H1 (cell line): Measurements from ENCODE around the gene COL4A4. TPM values are rescaled to one million over a fixed set of nuclear protein-coding genes. Genes with fewer than 3 reads are reported as not detected.

Experiments used
- CTCF ChIA-PET: fragments of 300-600 bp; sonication (Branson Sonifier 250); formaldehyde crosslinking; loops from one replicate; lab custom pipeline; 2021; ENCODE audit not compliant: partially characterized antibody; lab: Charles Lee
- POLR2A ChIA-PET: fragments of 300-600 bp; sonication (Branson Sonifier 250); formaldehyde crosslinking; loops from one replicate; lab custom pipeline; 2021; ENCODE audit warnings: inconsistent platforms; ENCODE audit not compliant: partially characterized antibody; lab: Charles Lee
- DNase-seq, 2 experiments: peaks; one replicate each; pipeline versions ENCODE4 v3.0.0 to v3.0.0-alpha.2; 2010 to 2022; ENCODE audit warnings: low spot score in 2 of 2, low read depth in 1 of 2, mixed read lengths in 1 of 2
- FAIRE-seq: peaks from 2 replicates; lab custom pipeline; 2011; peaks lifted over from hg19 to GRCh38; lab: Jason Lieb, UNC
- H2AFZ ChIP-seq: 2 replicates; pipeline ENCODE4 v1.8.1; 2012; ENCODE audit warnings: low read length, inconsistent platforms
- H2AK5ac ChIP-seq: 2 replicates; pipeline ENCODE4 v1.6.1; 2013; ENCODE audit warnings: low read depth, low read length
- H2BK120ac ChIP-seq: replicated peaks from 2 replicates; pipeline ENCODE3; 2013; ENCODE audit warnings: low read depth, low read length, inconsistent platforms
- H2BK12ac ChIP-seq: 2 replicates; pipeline ENCODE4 v1.6.1; 2013; ENCODE audit warnings: low read depth, low read length
- H2BK15ac ChIP-seq: 2 replicates; pipeline ENCODE4 v1.6.1; 2013; ENCODE audit warnings: low read length
- H2BK20ac ChIP-seq: 2 replicates; pipeline ENCODE4 v1.6.1; 2013; ENCODE audit warnings: low read length
- H2BK5ac ChIP-seq: 2 replicates; pipeline ENCODE4 v1.6.1; 2013; ENCODE audit warnings: low read depth, low read length
- H3K14ac ChIP-seq: 2 replicates; pipeline ENCODE4 v1.6.1; 2013; ENCODE audit warnings: inconsistent platforms; ENCODE audit not compliant: insufficient read length
- H3K18ac ChIP-seq: 2 replicates; pipeline ENCODE4 v1.6.1; 2013; ENCODE audit warnings: low read length; ENCODE audit errors: extremely low read depth
- H3K23ac ChIP-seq: 2 replicates; pipeline ENCODE4 v1.6.1; 2013; ENCODE audit warnings: inconsistent platforms; ENCODE audit not compliant: insufficient read length
- H3K23me2 ChIP-seq: 2 replicates; pipeline ENCODE4 v1.6.1; 2013; ENCODE audit warnings: low read depth, low read length
- H3K27ac ChIP-seq: 2 replicates; pipeline ENCODE4 v1.6.1; 2011; ENCODE audit warnings: low read depth, low read length, inconsistent platforms
- H3K27me3 ChIP-seq, 4 experiments: replicated peaks in 1 of 4; 1 replicate in 1 of 4; 2 replicates in 3 of 4; pipeline versions ENCODE4 v1.6.1 to v1.8.1; 2011 to 2013; ENCODE audit warnings: low read length in 3 of 4, mild to moderate bottlenecking in 3 of 4, inconsistent platforms in 2 of 4, mixed read lengths in 2 of 4, moderate library complexity in 1 of 4; ENCODE audit not compliant: control insufficient read depth in 3 of 4, insufficient read depth in 3 of 4; ENCODE audit errors: extremely low read depth in 1 of 4
- H3K36me3 ChIP-seq, 4 experiments: 2 replicates each; pipeline versions ENCODE4 v1.6.1 to v1.8.1; 2011 to 2013; ENCODE audit warnings: mild to moderate bottlenecking in 4 of 4, low read length in 3 of 4, moderate library complexity in 2 of 4, control low read depth in 1 of 4, inconsistent platforms in 1 of 4; ENCODE audit not compliant: insufficient read depth in 4 of 4, control insufficient read depth in 2 of 4
- H3K4ac ChIP-seq: replicated peaks from 2 replicates; pipeline ENCODE3; 2013; ENCODE audit warnings: low read length, low read depth, mixed read lengths, inconsistent platforms; ENCODE audit not compliant: insufficient read length
- H3K4me1 ChIP-seq, 4 experiments: replicated peaks in 1 of 4; 1 replicate in 1 of 4; 2 replicates in 3 of 4; pipeline versions ENCODE4 v1.6.1 to v1.8.1; 2011 to 2013; ENCODE audit warnings: low read length in 3 of 4, inconsistent platforms in 2 of 4, mixed read lengths in 1 of 4; ENCODE audit not compliant: insufficient read depth in 4 of 4, control insufficient read depth in 3 of 4
- H3K4me2 ChIP-seq, 2 experiments: 2 replicates each; pipeline versions ENCODE4 v1.6.1 to v1.8.1; 2011 to 2013; ENCODE audit warnings: low read depth in 2 of 2, low read length in 2 of 2, control low read depth in 1 of 2, inconsistent platforms in 1 of 2, mild to moderate bottlenecking in 1 of 2; ENCODE audit not compliant: insufficient read depth in 1 of 2
- H3K4me3 ChIP-seq, 4 experiments: fragments of 200-600, 300-600 bp in 1 of 4; sonication (generic), shearing (Covaris generic), sonication (Bioruptor Twin) in 1 of 4; 2 replicates each; pipeline versions ENCODE4 v1.5.1 to v1.8.1; 2011 to 2016; ENCODE audit warnings: low read length in 4 of 4, low read depth in 3 of 4, control low read depth in 2 of 4, inconsistent platforms in 2 of 4, mild to moderate bottlenecking in 2 of 4, mixed read lengths in 1 of 4, moderate library complexity in 1 of 4; ENCODE audit not compliant: insufficient read depth in 2 of 4; ENCODE audit errors: extremely low read depth in 1 of 4
- H3K56ac ChIP-seq: replicated peaks from 2 replicates; pipeline ENCODE3; 2013; ENCODE audit warnings: low read depth, mild to moderate bottlenecking, mixed read lengths, low read length, inconsistent platforms; ENCODE audit not compliant: insufficient read length
- H3K79me1 ChIP-seq: 2 replicates; pipeline ENCODE4 v1.6.1; 2013; ENCODE audit warnings: low read depth, low read length, control low read depth
- H3K79me2 ChIP-seq, 2 experiments: 2 replicates each; pipeline versions ENCODE4 v1.6.1 to v1.8.1; 2012 to 2013; ENCODE audit warnings: low read length in 2 of 2, mild to moderate bottlenecking in 2 of 2, inconsistent platforms in 1 of 2; ENCODE audit not compliant: insufficient read depth in 2 of 2, control insufficient read depth in 1 of 2
- H3K9ac ChIP-seq, 4 experiments: replicated peaks in 1 of 4; 1 replicate in 1 of 4; 2 replicates in 3 of 4; pipeline versions ENCODE4 v1.6.1 to v1.8.1; 2011 to 2013; ENCODE audit warnings: low read depth in 3 of 4, low read length in 3 of 4, control low read depth in 2 of 4, mild to moderate bottlenecking in 2 of 4, moderate library complexity in 2 of 4, inconsistent platforms in 1 of 4; ENCODE audit errors: extremely low read depth in 1 of 4
- H3K9me3 ChIP-seq, 2 experiments: 2 replicates each; pipeline versions ENCODE4 v1.6.1 to v1.8.1; 2012 to 2013; ENCODE audit warnings: mild to moderate bottlenecking in 2 of 2, moderate library complexity in 2 of 2, control low read depth in 1 of 2, inconsistent platforms in 1 of 2, low read depth in 1 of 2, low read length in 1 of 2, mixed read lengths in 1 of 2; ENCODE audit not compliant: insufficient read depth in 2 of 2
- H4K20me1 ChIP-seq, 2 experiments: replicated peaks in 1 of 2; 2 replicates each; pipeline versions ENCODE3 to v1.8.1; 2011 to 2013; ENCODE audit warnings: inconsistent platforms in 2 of 2, low read length in 2 of 2, mild to moderate bottlenecking in 1 of 2; ENCODE audit not compliant: insufficient read depth in 2 of 2, control insufficient read depth in 1 of 2
- H4K5ac ChIP-seq: 2 replicates; pipeline ENCODE4 v1.6.1; 2013; ENCODE audit warnings: low read length, low read depth, mixed read lengths, inconsistent platforms; ENCODE audit not compliant: insufficient read length
- H4K8ac ChIP-seq: 2 replicates; pipeline ENCODE4 v1.8.0; 2013; ENCODE audit warnings: mild to moderate bottlenecking, moderate library complexity, low read length, inconsistent platforms; ENCODE audit not compliant: insufficient read depth; ENCODE audit errors: extremely low read depth
- H4K91ac ChIP-seq: replicated peaks from 2 replicates; pipeline ENCODE3; 2013; ENCODE audit warnings: low read length, mixed read lengths, inconsistent platforms; ENCODE audit not compliant: insufficient read length
- CREB1 ChIP-seq: IDR thresholded peaks from 2 replicates; pipeline ENCODE4 v1.6.1; 2012; ENCODE audit warnings: inconsistent platforms
- GABPA ChIP-seq: IDR thresholded peaks from 2 replicates; pipeline ENCODE4 v1.6.1; 2011; ENCODE audit warnings: mild to moderate bottlenecking, low read length, moderate library complexity, borderline replicate concordance; ENCODE audit not compliant: insufficient read depth
- KDM1A ChIP-seq: fragments of 200-600, 300-600 bp; sonication (generic); IDR thresholded peaks from 2 replicates; pipeline ENCODE4 v1.7.1; 2016; ENCODE audit warnings: mild to moderate bottlenecking, low read length, borderline replicate concordance
- POLR2A ChIP-seq, 2 experiments: IDR thresholded peaks; 1 replicate in 1 of 2; 2 replicates in 1 of 2; pipeline ENCODE4 v1.6.1; 2011; ENCODE audit warnings: low read depth in 2 of 2, low read length in 2 of 2, mild to moderate bottlenecking in 2 of 2; ENCODE audit errors: control extremely low read depth in 1 of 2
- polyA plus RNA-seq, 7 experiments: library from polyadenylated mRNA; depleted of rRNA in 3 of 7; stranded (reverse) in 5 of 7; unstranded in 2 of 7; fragments of >200 nt in 5 of 7; fragments of 200-250 nt in 2 of 7; gene quantifications; 1 replicate in 5 of 7; 2 replicates in 1 of 7; 4 replicates in 1 of 7; pipeline versions ENCODE4 v1.2.1 to v1.2.3, GENCODE V29; 2011 to 2013; ENCODE audit warnings: missing spikeins in 2 of 7, mixed read lengths in 2 of 7
- total RNA-seq: library from RNA; stranded (reverse); fragmentation: NEBNext Ultra II Directional; extraction: Animal tissue kit (Norgen Biotek cat#: 25700); gene quantifications from 2 replicates; pipeline ENCODE4 v1.2.1, GENCODE V29; 2021

Gene COL4A4
- total and polyA plus RNA-seq, 2 of the 8 experiments (the other 6 are each of a cell fraction or from before 2014, with no cell fraction given), result 0.33 to 1.7 TPM

- Histone ChIP-seq H4K5ac (no peak overlapping the region), H3K18ac (no peak overlapping the region), H3K27ac (no peak overlapping the region), H3K4me3 (no peak overlapping the region), H2BK15ac (no peak overlapping the region), H4K91ac (no peak overlapping the region), H3K14ac (no peak overlapping the region), H2AFZ (no peak overlapping the region), H3K27me3 (no peaks in the 10 kb centered on the region), H3K79me1 (no peaks in the 10 kb centered on the region), H2BK12ac (no peak overlapping the region), H3K9me3 (no peaks in the 10 kb centered on the region), H3K79me2 (no peaks in the 10 kb centered on the region), H2BK5ac (no peak overlapping the region), H3K23me2 (no peaks in the 10 kb centered on the region), H3K23ac (no peak overlapping the region), H2BK20ac (no peak overlapping the region), H3K9ac (no peak overlapping the region), H4K20me1 (no peaks in the 10 kb centered on the region), H3K56ac (no peak overlapping the region), H4K8ac (no peak overlapping the region), H3K36me3 (no peaks in the 10 kb centered on the region), H3K4ac (no peak overlapping the region), H2BK120ac (no peak overlapping the region), H3K4me1 (no peaks in the 10 kb centered on the region), H2AK5ac (no peak overlapping the region), H3K4me2 (no peak overlapping the region)
- ChIA-PET POLR2A (no interaction called here), CTCF (interaction anchor here (1.0 to 1.2 kb wide), 2 partner anchors 15 to 72 kb away, joined by 3 read pairs; no protein-coding TSS in a partner anchor)
- FAIRE-seq (no peak), DNase-seq (no peak)
- TF ChIP-seq POLR2A (IDR thresholded peaks at IDR 0.05; ENCODE audit: control extremely low read depth in 1 of 2, low read depth in 2 of 2, low read length in 2 of 2), result no peak
- TF ChIP-seq CREB1, result no peak
- TF ChIP-seq KDM1A, result no peak
- no peak for TF ChIP-seq GABPA
These were observed 45.7 kb downstream of the COL4A4 start for GRCh38 chr2:227118353-227118752.
